Kidney (tissue), 14 donors: ENCODE measurements around the gene HDDC3. TPM values are rescaled to one million over a fixed set of nuclear protein-coding genes. Genes with fewer than 3 reads are reported as not detected.

Experiments
- DNase-seq, 5 donors: peaks; one replicate each; pipeline ENCODE4 v3.0.0-alpha.2; 2013 to 2020
- FAIRE-seq: peaks from 2 replicates; lab custom pipeline; 2012; peaks lifted over from hg19 to GRCh38; lab: Jason Lieb, UNC
- H3K27ac ChIP-seq, 2 donors: one replicate each; pipeline ENCODE4 v1.7.0; 2013; ENCODE audit warnings: low read depth in 2 of 2, low read length in 2 of 2, inconsistent platforms in 1 of 2
- H3K27me3 ChIP-seq: one replicate; pipeline ENCODE4 v1.7.1; 2013; ENCODE audit warnings: low read length, inconsistent platforms; ENCODE audit not compliant: control insufficient read depth, insufficient read depth
- H3K36me3 ChIP-seq, 3 donors: one replicate each; pipeline versions ENCODE4 v1.7.0 to v1.7.1; 2013; ENCODE audit warnings: low read length in 3 of 3, control low read depth in 1 of 3, inconsistent platforms in 1 of 3; ENCODE audit not compliant: insufficient read depth in 3 of 3, control insufficient read depth in 2 of 3
- H3K4me1 ChIP-seq, 3 donors: one replicate each; pipeline versions ENCODE4 v1.7.0 to v1.7.1; 2013; ENCODE audit warnings: low read length in 3 of 3, inconsistent platforms in 1 of 3, low read depth in 1 of 3; ENCODE audit not compliant: control insufficient read depth in 2 of 3, insufficient read depth in 2 of 3
- H3K4me3 ChIP-seq, 3 donors: one replicate each; pipeline versions ENCODE4 v1.7.0 to v1.8.1; 2013; ENCODE audit warnings: low read length in 3 of 3, control low read depth in 1 of 3, inconsistent platforms in 1 of 3
- H3K9ac ChIP-seq, 3 donors: one replicate each; pipeline versions ENCODE4 v1.7.0 to v1.7.1; 2013; ENCODE audit warnings: low read length in 3 of 3, control low read depth in 1 of 3, inconsistent platforms in 1 of 3
- H3K9me3 ChIP-seq, 3 donors: one replicate each; pipeline versions ENCODE4 v1.7.0 to v1.7.1; 2013; ENCODE audit warnings: low read length in 3 of 3, control low read depth in 1 of 3, inconsistent platforms in 1 of 3; ENCODE audit not compliant: control insufficient read depth in 2 of 3, insufficient read depth in 1 of 3
- intact Hi-C: fragments of 100-400 bp; cut with DNase I; formaldehyde crosslinking; loops from one replicate; pipeline ENCODE4 v1.11.1; 2022
- polyA plus RNA-seq: library from polyadenylated mRNA; stranded (reverse); fragments of 350-450 nt; fragmentation: Illumina TruSeq; extraction: RNeasy Lipid Tissue Mini Kit (QIAGEN cat#74804); gene quantifications from one replicate; pipeline ENCODE4 v1.2.3, GENCODE V29; 2014; ENCODE audit warnings: low read depth, low replicate concordance; ENCODE audit not compliant: insufficient read depth
- total RNA-seq: library from RNA; stranded (reverse); fragmentation: NEBNext Ultra II Directional; extraction: Animal tissue kit (Norgen Biotek cat#: 25700); gene quantifications from one replicate; pipeline ENCODE4 v1.2.1, GENCODE V29; 2021
- TF ChIP-seq, protein P1 (sequence below): IDR thresholded peaks from 3 replicates; pipeline ENCODE4 v1.5.1; 2012; ENCODE audit warnings: mild to moderate bottlenecking, moderate library complexity, borderline replicate concordance; ENCODE audit not compliant: insufficient read depth; ENCODE audit errors: extremely low read depth
- donor health status: control.
- donor health status: control.
- donor health status: control.
- donor health status: control.
- donor health status: control.
- donor health status: DM: yes; HTN: yes; CAD: no.
- donor health status: Normal renal cell carcinoma (clear cell type).

Gene HDDC3
- total and polyA plus RNA-seq, 2 donors from 2014 or later: 15.5 to 47.3 TPM

DNA sequence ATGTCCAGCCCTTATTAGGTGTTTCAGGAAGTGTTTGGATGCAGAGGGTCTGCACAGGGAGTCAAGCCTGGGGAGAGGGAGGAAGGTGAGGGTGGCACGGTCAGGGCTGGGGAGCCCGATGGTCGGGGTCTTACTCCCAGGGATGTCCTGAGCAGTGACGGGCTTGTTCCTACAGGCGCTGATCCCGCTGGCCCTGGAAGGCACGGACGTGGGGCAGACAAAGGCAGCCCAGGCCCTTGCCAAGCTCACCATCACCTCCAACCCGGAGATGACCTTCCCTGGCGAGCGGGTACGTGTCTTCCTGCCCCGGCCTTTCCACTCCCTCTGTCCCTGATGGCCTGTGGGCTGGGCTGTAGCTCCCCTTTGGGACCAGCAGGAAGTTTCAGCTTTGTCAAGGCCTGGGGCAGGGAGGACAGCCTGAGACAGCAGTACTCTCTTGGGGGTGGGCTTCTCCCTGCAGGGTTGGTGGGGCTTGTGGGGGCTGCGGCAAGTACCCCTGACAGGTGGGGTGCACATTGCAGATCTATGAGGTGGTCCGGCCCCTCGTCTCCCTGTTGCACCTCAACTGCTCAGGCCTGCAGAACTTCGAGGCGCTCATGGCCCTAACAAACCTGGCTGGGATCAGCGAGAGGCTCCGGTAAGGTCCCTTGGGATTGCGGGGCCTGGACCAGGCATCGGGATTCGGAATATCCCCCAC is 17.8 kb upstream of the HDDC3 start:
- intact Hi-C loops: no loop called here
- FAIRE-seq: no peak

DNA sequence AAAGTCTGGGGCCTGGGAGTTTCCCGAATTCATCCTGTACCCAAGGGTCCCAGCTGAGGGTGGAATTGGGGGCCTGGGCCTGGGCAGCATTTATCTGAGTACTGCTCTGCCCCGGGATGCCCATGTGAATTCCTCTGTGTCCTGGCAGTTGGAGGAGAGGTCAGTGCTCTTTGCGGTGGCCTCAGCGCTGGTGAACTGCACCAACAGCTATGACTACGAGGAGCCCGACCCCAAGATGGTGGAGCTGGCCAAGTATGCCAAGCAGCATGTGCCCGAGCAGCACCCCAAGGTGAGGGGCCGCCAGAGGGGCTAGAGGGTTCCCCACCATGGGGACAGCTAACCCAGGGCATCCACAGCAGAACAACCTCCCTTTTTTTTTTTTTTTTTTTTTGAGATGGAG is 16.2 kb upstream of the HDDC3 start:
- DNase-seq (peak in 1 of 5 donors; percentile 66), FAIRE-seq (no peak)
- Histone ChIP-seq H3K4me1 (no peaks in the 10 kb centered on the region), H3K9me3 (no peaks in the 10 kb centered on the region), H3K4me3 (no peak overlapping the region), H3K36me3 (peaks cover 0 to 31% (median 31%) of the 10 kb centered on the region in 3 donors), H3K27me3 (no peaks in the 10 kb centered on the region), H3K9ac (no peak overlapping the region), H3K27ac (no peak overlapping the region)
- intact Hi-C loops: no loop called here
- TF ChIP-seq, protein P1, sequence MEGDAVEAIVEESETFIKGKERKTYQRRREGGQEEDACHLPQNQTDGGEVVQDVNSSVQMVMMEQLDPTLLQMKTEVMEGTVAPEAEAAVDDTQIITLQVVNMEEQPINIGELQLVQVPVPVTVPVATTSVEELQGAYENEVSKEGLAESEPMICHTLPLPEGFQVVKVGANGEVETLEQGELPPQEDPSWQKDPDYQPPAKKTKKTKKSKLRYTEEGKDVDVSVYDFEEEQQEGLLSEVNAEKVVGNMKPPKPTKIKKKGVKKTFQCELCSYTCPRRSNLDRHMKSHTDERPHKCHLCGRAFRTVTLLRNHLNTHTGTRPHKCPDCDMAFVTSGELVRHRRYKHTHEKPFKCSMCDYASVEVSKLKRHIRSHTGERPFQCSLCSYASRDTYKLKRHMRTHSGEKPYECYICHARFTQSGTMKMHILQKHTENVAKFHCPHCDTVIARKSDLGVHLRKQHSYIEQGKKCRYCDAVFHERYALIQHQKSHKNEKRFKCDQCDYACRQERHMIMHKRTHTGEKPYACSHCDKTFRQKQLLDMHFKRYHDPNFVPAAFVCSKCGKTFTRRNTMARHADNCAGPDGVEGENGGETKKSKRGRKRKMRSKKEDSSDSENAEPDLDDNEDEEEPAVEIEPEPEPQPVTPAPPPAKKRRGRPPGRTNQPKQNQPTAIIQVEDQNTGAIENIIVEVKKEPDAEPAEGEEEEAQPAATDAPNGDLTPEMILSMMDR: no peak

More for the DNA sequence above, 17.8 kb upstream of the HDDC3 start:
- H3K4me3 ChIP-seq: no peak overlapping the region
- H3K27ac ChIP-seq: no peak overlapping the region
- no peaks in the 10 kb centered on the region for H3K27me3 ChIP-seq
- H3K9me3 ChIP-seq: no peaks in the 10 kb centered on the region
- DNase-seq: peak in 1 of 5 donors; percentile 71
- TF ChIP-seq, protein P1: no peak
- no peaks in the 10 kb centered on the region for H3K4me1 ChIP-seq
- peaks cover 0 to 25% (median 24%) of the 10 kb centered on the region in 3 donors for H3K36me3 ChIP-seq
- H3K9ac ChIP-seq: no peak overlapping the region

DNA sequence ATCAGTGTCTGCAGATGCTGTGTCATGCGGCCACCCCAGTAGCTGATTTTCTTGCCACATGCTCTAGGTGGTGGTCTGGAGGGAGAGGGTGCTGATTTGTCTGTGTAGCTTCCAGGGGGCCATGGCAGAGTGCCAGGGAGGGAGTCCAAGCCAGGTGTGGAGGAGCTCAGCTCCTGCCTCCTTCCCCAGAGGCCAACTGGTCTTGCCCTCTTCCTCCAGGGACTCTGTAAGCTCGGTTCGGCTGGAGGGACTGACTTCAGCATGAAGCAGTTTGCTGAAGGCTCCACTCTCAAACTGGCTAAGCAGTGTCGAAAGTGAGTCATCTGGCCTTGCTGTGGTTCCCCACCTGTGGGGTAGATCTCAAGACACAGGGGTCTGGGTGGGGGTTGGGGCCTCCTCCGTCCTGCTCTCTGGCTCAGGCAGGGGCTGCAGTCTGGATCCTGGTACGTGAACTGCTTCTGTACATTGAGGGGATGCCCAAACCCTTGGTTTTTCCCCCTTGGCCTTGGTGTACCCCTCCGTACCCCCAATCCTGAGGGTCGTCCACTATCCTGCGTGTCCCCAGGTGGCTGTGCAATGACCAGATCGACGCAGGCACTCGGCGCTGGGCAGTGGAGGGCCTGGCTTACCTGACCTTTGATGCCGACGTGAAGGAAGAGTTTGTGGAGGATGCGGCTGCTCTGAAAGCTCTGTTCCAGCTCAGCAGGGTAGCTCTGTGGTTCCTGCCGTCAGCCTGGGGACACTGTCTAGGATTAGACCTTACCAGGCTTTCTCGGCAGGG is 15.4 kb upstream of the HDDC3 start:
- H3K9ac ChIP-seq: no peak overlapping the region
- FAIRE-seq: no peak
- H3K27me3 ChIP-seq: no peaks in the 10 kb centered on the region
- no peak overlapping the region for H3K27ac ChIP-seq
- DNase-seq: peak in 1 of 5 donors; percentile 55
- H3K4me3 ChIP-seq: no peak overlapping the region
- intact Hi-C loops: no loop called here
- no peaks in the 10 kb centered on the region for H3K4me1 ChIP-seq
- no peaks in the 10 kb centered on the region for H3K9me3 ChIP-seq
- TF ChIP-seq, protein P1: no peak
- peaks cover 0 to 37% (median 35%) of the 10 kb centered on the region in 3 donors for H3K36me3 ChIP-seq
